Measurements from ENCODE around the gene TRIP6. TPM values are rescaled to one million over a fixed set of nuclear protein-coding genes. Genes with fewer than 3 reads are reported as not detected.

The TRIP6 gene
- total RNA-seq, 1 experiment from 2014 or later, result 102 TPM

DNA sequence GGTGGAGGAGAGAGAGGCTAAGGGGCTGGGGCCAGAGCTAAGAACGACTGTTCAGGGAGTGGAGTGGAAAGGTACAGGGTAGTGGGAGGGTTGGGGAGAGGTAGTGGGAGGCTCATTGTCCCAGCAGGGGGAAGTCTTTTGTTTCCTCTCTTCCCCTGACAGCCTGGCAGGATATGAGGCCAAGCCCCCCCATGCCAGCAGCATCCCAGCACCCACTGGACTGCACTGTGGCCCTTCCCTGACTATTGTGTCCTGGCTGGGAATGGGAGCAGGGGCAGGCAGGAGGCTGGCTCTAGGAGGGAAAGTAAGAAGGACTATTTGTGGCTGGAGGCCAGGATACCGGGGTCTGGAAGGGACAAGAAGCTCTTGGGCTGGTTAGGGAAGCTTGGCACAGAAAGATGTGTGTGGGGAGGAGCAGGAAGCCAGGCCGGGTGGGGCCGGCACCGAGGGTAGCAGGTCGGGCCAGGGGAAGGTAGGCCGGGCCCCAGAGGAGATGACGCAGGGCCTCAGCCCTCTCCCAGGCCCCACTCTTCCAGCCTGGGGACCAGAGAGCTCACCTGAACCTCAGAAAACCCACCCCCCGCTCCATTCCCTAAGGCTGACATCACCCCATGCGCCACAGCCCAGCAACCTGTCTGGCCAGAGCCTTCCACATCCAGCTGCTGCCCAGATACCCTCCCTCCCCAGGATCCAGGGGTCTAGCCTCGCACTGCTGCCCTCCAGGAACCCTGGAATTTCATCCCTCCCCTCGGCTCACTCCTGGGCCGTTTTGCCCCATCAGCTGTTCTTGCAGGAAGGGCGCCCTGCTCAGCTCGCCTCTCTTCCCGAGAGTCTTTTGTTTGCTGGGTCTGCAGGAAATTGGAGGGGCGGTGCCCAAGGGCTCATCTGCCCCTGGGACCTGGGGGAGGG, 31.0 kb upstream of the TRIP6 start:
- Histone ChIP-seq H3K4me2 (ENCODE audit: low read length) (peak overlapping the region; percentile 74), H4K20me1 (ENCODE audit: insufficient read depth) (no peaks in the 10 kb centered on the region), H3K27me3 (ENCODE audit: insufficient read depth, low read length) (no peaks in the 10 kb centered on the region), H3K4me3 (replicated peaks in 1 of 2; ENCODE audit: low read depth in 1 of 2, low read length in 2 of 2) (no peak overlapping the region), H3K79me2 (ENCODE audit: insufficient read depth, low read length) (no peaks in the 10 kb centered on the region), H3K36me3 (ENCODE audit: control insufficient read depth in 1 of 2, insufficient read depth in 2 of 2, low read length in 2 of 2) (no peaks in the 10 kb centered on the region), H3K9me2 (ENCODE audit: insufficient read depth) (no peaks in the 10 kb centered on the region), H3K4me1 (ENCODE audit: control insufficient read depth in 1 of 2, insufficient read depth in 2 of 2, low read length in 2 of 2) (peaks cover 10 to 19% of the 10 kb centered on the region in 2 experiments), H3K27ac (ENCODE audit: low read depth, low read length) (peak overlapping the region; percentile 18; the same call in 1 of the 2 replicates), H3K9me3 (ENCODE audit: control insufficient read depth in 1 of 2, insufficient read depth in 1 of 2, low read depth in 1 of 2, low read length in 2 of 2) (no peaks in the 10 kb centered on the region), H2AFZ (ENCODE audit: low read depth, low read length, poor library complexity, severe bottlenecking) (no peak overlapping the region), H3K9ac (ENCODE audit: low read length) (peak overlapping the region; percentile 28; the same call in 1 of the 2 replicates)
- CTCF ChIA-PET, result interaction anchor here (0.6 to 0.7 kb wide), 2 partner anchors 35 to 385 kb away, joined by 3 read pairs; no protein-coding TSS in a partner anchor
- DNase-seq (ENCODE audit: low read depth, low spot score), result no peak
- no peak for TF ChIP-seq ZFX (IDR thresholded peaks at IDR 0.05)
- no peak for TF ChIP-seq SP1 (IDR thresholded peaks at IDR 0.05; ENCODE audit: low read depth)
- TF ChIP-seq POLR2A (IDR thresholded peaks at IDR 0.05; ENCODE audit: borderline replicate concordance, extremely low read depth, insufficient read depth, insufficient read length), result no peak
- TF ChIP-seq, protein P1, sequence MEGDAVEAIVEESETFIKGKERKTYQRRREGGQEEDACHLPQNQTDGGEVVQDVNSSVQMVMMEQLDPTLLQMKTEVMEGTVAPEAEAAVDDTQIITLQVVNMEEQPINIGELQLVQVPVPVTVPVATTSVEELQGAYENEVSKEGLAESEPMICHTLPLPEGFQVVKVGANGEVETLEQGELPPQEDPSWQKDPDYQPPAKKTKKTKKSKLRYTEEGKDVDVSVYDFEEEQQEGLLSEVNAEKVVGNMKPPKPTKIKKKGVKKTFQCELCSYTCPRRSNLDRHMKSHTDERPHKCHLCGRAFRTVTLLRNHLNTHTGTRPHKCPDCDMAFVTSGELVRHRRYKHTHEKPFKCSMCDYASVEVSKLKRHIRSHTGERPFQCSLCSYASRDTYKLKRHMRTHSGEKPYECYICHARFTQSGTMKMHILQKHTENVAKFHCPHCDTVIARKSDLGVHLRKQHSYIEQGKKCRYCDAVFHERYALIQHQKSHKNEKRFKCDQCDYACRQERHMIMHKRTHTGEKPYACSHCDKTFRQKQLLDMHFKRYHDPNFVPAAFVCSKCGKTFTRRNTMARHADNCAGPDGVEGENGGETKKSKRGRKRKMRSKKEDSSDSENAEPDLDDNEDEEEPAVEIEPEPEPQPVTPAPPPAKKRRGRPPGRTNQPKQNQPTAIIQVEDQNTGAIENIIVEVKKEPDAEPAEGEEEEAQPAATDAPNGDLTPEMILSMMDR (IDR thresholded peaks at IDR 0.05 in 2 of 3, conservative IDR thresholded peaks at IDR 0.05 in 1 of 3; ENCODE audit: borderline replicate concordance in 1 of 3, insufficient read depth in 1 of 3, low read depth in 2 of 3, low read length in 2 of 3), result no peak
- TF ChIP-seq EZH2 (IDR thresholded peaks at IDR 0.05), result no peak
- TF ChIP-seq TCF7L2 (IDR thresholded peaks at IDR 0.05; ENCODE audit: borderline replicate concordance, extremely low read depth, insufficient read depth, insufficient read length), result no peak
- no peak for TF ChIP-seq JUND (IDR thresholded peaks at IDR 0.05)
- TF ChIP-seq YY1 (IDR thresholded peaks at IDR 0.05; ENCODE audit: extremely low read depth, insufficient replicate concordance, low read depth, low read length), result no peak
- no peak for TF ChIP-seq CEBPB (IDR thresholded peaks at IDR 0.05; ENCODE audit: low read depth)
- TF ChIP-seq, protein P2, sequence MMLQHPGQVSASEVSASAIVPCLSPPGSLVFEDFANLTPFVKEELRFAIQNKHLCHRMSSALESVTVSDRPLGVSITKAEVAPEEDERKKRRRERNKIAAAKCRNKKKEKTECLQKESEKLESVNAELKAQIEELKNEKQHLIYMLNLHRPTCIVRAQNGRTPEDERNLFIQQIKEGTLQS (IDR thresholded peaks at IDR 0.05), result no peak
- POLR2A ChIA-PET, result interaction anchor here (0.7 to 1.0 kb wide), 3 partner anchors 9 to 54 kb away, joined by 3 to 5 read pairs (median 3); partner anchors contain the start of genes EPHB4, SRRT and UFSP1
- no TSS peak for BruUV-seq (replicated peaks)
- intact Hi-C loops (cut with micrococcal nuclease), result no loop called here
- no peak for ATAC-seq
- RAD21 ChIA-PET (ENCODE audit: low non-redundant PET in 1 of 2, low total read pairs in 2 of 2, uncharacterized antibody in 2 of 2, unreplicated experiment in 2 of 2), result no interaction called here

All from HCT116 (cell line).